Fibroblast of lung (primary cell): ENCODE measurements around the gene SEL1L. TPM values are rescaled to one million over a fixed set of nuclear protein-coding genes. Genes with fewer than 3 reads are reported as not detected.

ENCODE experiments used
- DNase-seq, 2 donors: peaks; one replicate each; pipeline versions ENCODE4 v3.0.0 to v3.0.0-alpha.2; 2010; ENCODE audit warnings: low read depth in 2 of 2
- H2AFZ ChIP-seq: 2 replicates; pipeline ENCODE4 v1.5.1; 2012; ENCODE audit warnings: low read length, control low read depth, inconsistent platforms
- H3K27ac ChIP-seq: 2 replicates; pipeline ENCODE4 v1.5.1; 2011; ENCODE audit warnings: low read length, control low read depth; ENCODE audit not compliant: insufficient read depth
- H3K27me3 ChIP-seq: 2 replicates; pipeline ENCODE4 v1.5.1; 2011; ENCODE audit warnings: mild to moderate bottlenecking, low read length; ENCODE audit not compliant: control insufficient read depth, insufficient read depth
- H3K36me3 ChIP-seq: 2 replicates; pipeline ENCODE4 v1.5.1; 2011; ENCODE audit warnings: low read length; ENCODE audit not compliant: control insufficient read depth, insufficient read depth
- H3K4me1 ChIP-seq: 2 replicates; pipeline ENCODE4 v1.5.1; 2011; ENCODE audit warnings: low read length; ENCODE audit not compliant: control insufficient read depth, insufficient read depth; ENCODE audit errors: extremely low read depth
- H3K4me2 ChIP-seq: 2 replicates; pipeline ENCODE4 v1.5.1; 2011; ENCODE audit warnings: low read length, control low read depth; ENCODE audit not compliant: insufficient read depth; ENCODE audit errors: extremely low read depth
- H3K4me3 ChIP-seq, 4 experiments: fragments of 200-600 bp in 1 of 4; sonication (generic) in 1 of 4; replicated peaks in 1 of 4; 2 replicates each; pipeline ENCODE4 v1.5.1; 2011 to 2016; ENCODE audit warnings: low read length in 4 of 4, low read depth in 3 of 4, mild to moderate bottlenecking in 3 of 4, control low read depth in 2 of 4, inconsistent platforms in 1 of 4, mixed read lengths in 1 of 4; ENCODE audit not compliant: insufficient read depth in 1 of 4; ENCODE audit errors: control extremely low read depth in 1 of 4
- H3K79me2 ChIP-seq: 2 replicates; pipeline ENCODE4 v1.5.1; 2012; ENCODE audit warnings: mild to moderate bottlenecking, low read length, inconsistent platforms; ENCODE audit not compliant: control insufficient read depth, insufficient read depth
- H3K9ac ChIP-seq: 2 replicates; pipeline ENCODE4 v1.5.1; 2011; ENCODE audit warnings: mild to moderate bottlenecking, low read length, control low read depth; ENCODE audit not compliant: insufficient read depth
- H3K9me3 ChIP-seq: 2 replicates; pipeline ENCODE4 v1.5.1; 2012; ENCODE audit warnings: low read depth, low read length; ENCODE audit not compliant: control insufficient read depth, insufficient read depth
- H4K20me1 ChIP-seq: 2 replicates; pipeline ENCODE4 v1.5.1; 2011; ENCODE audit warnings: low read length; ENCODE audit not compliant: control insufficient read depth, insufficient read depth; ENCODE audit errors: extremely low read depth
- EZH2 ChIP-seq: IDR thresholded peaks from 2 replicates; pipeline ENCODE4 v1.5.1; 2012; ENCODE audit warnings: low read length, control low read depth, mild to moderate bottlenecking; ENCODE audit errors: missing control alignments
- polyA plus RNA-seq, 2 donors: library from polyadenylated mRNA; depleted of rRNA in 1 of 2; stranded (reverse) in 1 of 2; unstranded in 1 of 2; fragments of >200 nt; gene quantifications; 2 replicates each; pipeline ENCODE4 v1.2.1, GENCODE V29; 2011 to 2012; ENCODE audit warnings: missing spikeins in 1 of 2
- total RNA-seq: library from RNA; depleted of rRNA; stranded (reverse); fragments of >200 nt; gene quantifications from 2 replicates; pipeline ENCODE4 v1.2.1, GENCODE V29; 2014
- TF ChIP-seq, protein P1 (sequence below), 2 donors: IDR thresholded peaks in 1 of 2; conservative IDR thresholded peaks in 1 of 2; 1 replicate in 1 of 2; 2 replicates in 1 of 2; pipeline ENCODE4 v1.5.1; 2011 to 2012; ENCODE audit warnings: low read length in 2 of 2, control low read depth in 1 of 2, inconsistent platforms in 1 of 2, low read depth in 1 of 2, mild to moderate bottlenecking in 1 of 2

Gene SEL1L
- total and polyA plus RNA-seq, 2 donors (not counting 1 experiment from before 2014, with no cell fraction given): 39.3 to 143 TPM

DNA sequence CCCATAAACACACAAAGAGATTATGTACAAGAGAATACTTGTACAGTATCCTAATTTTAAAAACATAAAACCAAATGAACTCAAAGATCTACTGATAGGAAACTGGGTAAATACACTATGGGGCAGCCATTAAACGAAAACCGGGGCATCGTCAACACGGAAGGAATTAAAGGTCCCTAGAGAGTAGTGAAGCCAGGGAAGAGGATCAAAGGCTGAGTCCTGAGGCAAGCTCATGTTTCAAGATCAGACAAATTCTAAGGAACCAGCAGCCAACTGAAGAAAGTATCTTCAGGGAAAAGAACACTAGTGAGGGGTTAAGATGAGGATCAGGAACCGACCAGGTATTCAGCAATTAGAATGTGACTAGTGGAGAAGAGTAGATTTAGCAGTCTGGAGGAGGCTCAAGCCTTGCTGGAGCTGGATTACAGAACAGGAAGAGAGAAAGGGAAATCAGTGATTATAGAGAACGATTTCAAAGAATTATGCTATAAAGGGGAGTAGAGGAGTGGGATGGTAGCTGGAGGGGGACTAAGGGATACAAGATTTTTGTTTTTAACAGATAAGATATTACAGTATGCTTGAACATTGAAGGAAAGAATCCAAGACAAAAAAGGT is 23.7 kb downstream of the SEL1L start:
- TF ChIP-seq, protein P1, sequence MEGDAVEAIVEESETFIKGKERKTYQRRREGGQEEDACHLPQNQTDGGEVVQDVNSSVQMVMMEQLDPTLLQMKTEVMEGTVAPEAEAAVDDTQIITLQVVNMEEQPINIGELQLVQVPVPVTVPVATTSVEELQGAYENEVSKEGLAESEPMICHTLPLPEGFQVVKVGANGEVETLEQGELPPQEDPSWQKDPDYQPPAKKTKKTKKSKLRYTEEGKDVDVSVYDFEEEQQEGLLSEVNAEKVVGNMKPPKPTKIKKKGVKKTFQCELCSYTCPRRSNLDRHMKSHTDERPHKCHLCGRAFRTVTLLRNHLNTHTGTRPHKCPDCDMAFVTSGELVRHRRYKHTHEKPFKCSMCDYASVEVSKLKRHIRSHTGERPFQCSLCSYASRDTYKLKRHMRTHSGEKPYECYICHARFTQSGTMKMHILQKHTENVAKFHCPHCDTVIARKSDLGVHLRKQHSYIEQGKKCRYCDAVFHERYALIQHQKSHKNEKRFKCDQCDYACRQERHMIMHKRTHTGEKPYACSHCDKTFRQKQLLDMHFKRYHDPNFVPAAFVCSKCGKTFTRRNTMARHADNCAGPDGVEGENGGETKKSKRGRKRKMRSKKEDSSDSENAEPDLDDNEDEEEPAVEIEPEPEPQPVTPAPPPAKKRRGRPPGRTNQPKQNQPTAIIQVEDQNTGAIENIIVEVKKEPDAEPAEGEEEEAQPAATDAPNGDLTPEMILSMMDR (conservative IDR thresholded peaks at IDR 0.05 in 1 of 2, IDR thresholded peaks at IDR 0.05 in 1 of 2; ENCODE audit: low read depth in 1 of 2, low read length in 2 of 2): no peak
- TF ChIP-seq EZH2: no peak
- Histone ChIP-seq H2AFZ (no peak overlapping the region), H3K4me1 (no peaks in the 10 kb centered on the region), H3K9ac (no peak overlapping the region), H3K9me3 (no peaks in the 10 kb centered on the region), H3K27me3 (no peaks in the 10 kb centered on the region), H3K4me2 (no peak overlapping the region), H4K20me1 (no peaks in the 10 kb centered on the region), H3K36me3 (peaks cover 3% of the 10 kb centered on the region), H3K27ac (no peak overlapping the region), H3K4me3 (no peak overlapping the region), H3K79me2 (no peaks in the 10 kb centered on the region)
- DNase-seq: no peak

DNA sequence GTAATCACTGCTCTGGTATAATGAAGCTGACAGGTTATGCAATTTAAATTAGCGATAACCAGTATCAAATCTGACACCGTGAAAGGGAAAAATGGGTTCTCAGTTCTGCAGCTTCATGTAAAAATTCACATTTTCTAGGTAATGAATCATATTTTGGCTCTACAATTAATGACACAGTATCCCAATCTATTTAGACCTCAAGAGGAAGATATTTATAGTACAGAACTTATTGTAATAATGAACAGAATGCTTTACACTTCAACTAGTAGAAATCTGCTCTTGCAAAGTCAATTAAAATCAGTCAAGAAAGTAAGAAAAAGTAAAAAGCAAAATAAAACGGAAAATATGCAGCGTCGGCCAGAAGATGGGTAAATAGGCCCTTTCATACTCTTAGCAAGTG is 24.3 kb downstream of the SEL1L start:
- H3K36me3 ChIP-seq: peaks cover 3% of the 10 kb centered on the region

DNA sequence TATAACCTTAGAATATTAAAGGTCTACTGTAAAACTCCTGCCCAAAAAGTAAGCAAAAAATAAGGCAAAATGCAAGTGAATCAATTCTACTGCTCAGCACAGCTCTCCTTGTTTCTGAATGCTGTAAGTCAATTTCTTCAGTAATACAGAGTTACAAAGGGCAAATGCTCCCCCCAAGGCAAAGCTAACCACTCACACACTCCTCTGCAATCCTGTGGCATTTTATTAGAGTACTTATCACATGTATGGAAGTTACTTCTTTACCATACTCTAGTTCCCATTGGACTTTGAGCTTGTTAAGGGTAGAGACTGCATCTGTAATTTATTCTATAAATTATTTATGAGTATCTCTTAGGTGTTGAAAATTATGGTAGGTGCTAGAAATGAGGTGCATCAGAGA is 27.2 kb downstream of the SEL1L start:
- TF ChIP-seq EZH2: no peak
- TF ChIP-seq, protein P1 (conservative IDR thresholded peaks at IDR 0.05 in 1 of 2, IDR thresholded peaks at IDR 0.05 in 1 of 2; ENCODE audit: low read depth in 1 of 2, low read length in 2 of 2): no peak
- H3K79me2 ChIP-seq: no peaks in the 10 kb centered on the region
- peaks cover 7% of the 10 kb centered on the region for H3K36me3 ChIP-seq
- no peaks in the 10 kb centered on the region for H3K27me3 ChIP-seq
- no peaks in the 10 kb centered on the region for H4K20me1 ChIP-seq
- no peak overlapping the region for H3K4me3 ChIP-seq
- DNase-seq: no peak
- H3K4me2 ChIP-seq: no peak overlapping the region
- no peak overlapping the region for H2AFZ ChIP-seq
- no peak overlapping the region for H3K27ac ChIP-seq
- H3K9me3 ChIP-seq: no peaks in the 10 kb centered on the region
- H3K9ac ChIP-seq: no peak overlapping the region
- no peaks in the 10 kb centered on the region for H3K4me1 ChIP-seq

More for the DNA sequence above, 24.3 kb downstream of the SEL1L start:
- no peaks in the 10 kb centered on the region for H4K20me1 ChIP-seq
- no peaks in the 10 kb centered on the region for H3K79me2 ChIP-seq
- no peak overlapping the region for H3K27ac ChIP-seq
- TF ChIP-seq, protein P1 (conservative IDR thresholded peaks at IDR 0.05 in 1 of 2, IDR thresholded peaks at IDR 0.05 in 1 of 2; ENCODE audit: low read depth in 1 of 2, low read length in 2 of 2): no peak
- no peak for TF ChIP-seq EZH2
- no peak for DNase-seq
- no peaks in the 10 kb centered on the region for H3K9me3 ChIP-seq
- H3K27me3 ChIP-seq: no peaks in the 10 kb centered on the region
- no peaks in the 10 kb centered on the region for H3K4me1 ChIP-seq
- no peak overlapping the region for H3K4me2 ChIP-seq
- no peak overlapping the region for H2AFZ ChIP-seq
- no peak overlapping the region for H3K4me3 ChIP-seq
- H3K9ac ChIP-seq: no peak overlapping the region
